Keratinocyte (primary cell): ENCODE measurements around the gene PRR36. TPM values are rescaled to one million over a fixed set of nuclear protein-coding genes. Genes with fewer than 3 reads are reported as not detected.

Experiments used
- DNase-seq: peaks from one replicate; pipeline ENCODE4 v3.0.0-alpha.2; 2011; ENCODE audit warnings: low read depth, missing footprints, low spot score
- FAIRE-seq: peaks from 2 replicates; lab custom pipeline; 2011; peaks lifted over from hg19 to GRCh38; lab: Jason Lieb, UNC
- H2AFZ ChIP-seq: 2 replicates; pipeline ENCODE4 v1.6.0; 2012; ENCODE audit warnings: low read length, control low read depth, inconsistent platforms; ENCODE audit not compliant: control insufficient read depth
- H3K27ac ChIP-seq: 2 replicates; pipeline ENCODE4 v1.5.1; 2011; ENCODE audit warnings: low read length; ENCODE audit not compliant: control insufficient read depth, insufficient read depth
- H3K27me3 ChIP-seq: 3 replicates; pipeline ENCODE4 v1.6.0; 2011; ENCODE audit warnings: low read length; ENCODE audit not compliant: control insufficient read depth, insufficient read depth; ENCODE audit errors: extremely low read depth
- H3K36me3 ChIP-seq, 2 experiments: 2 replicates in 1 of 2; 3 replicates in 1 of 2; pipeline ENCODE4 v1.5.1; 2011; ENCODE audit warnings: low read length in 2 of 2, mild to moderate bottlenecking in 1 of 2; ENCODE audit not compliant: control insufficient read depth in 2 of 2, insufficient read depth in 2 of 2; ENCODE audit errors: extremely low read depth in 1 of 2
- H3K4me1 ChIP-seq: 3 replicates; pipeline ENCODE4 v1.5.1; 2011; ENCODE audit warnings: low read length; ENCODE audit not compliant: control insufficient read depth, insufficient read depth; ENCODE audit errors: extremely low read depth
- H3K4me2 ChIP-seq: 3 replicates; pipeline ENCODE4 v1.6.0; 2011; ENCODE audit warnings: low read depth, low read length; ENCODE audit not compliant: control insufficient read depth, insufficient read depth; ENCODE audit errors: extremely low read depth
- H3K4me3 ChIP-seq, 3 experiments: fragments of 200-600 bp in 1 of 3; sonication (generic) in 1 of 3; 2 replicates in 2 of 3; 3 replicates in 1 of 3; pipeline ENCODE4 v1.5.1; 2011 to 2016; ENCODE audit warnings: low read length in 3 of 3, mild to moderate bottlenecking in 3 of 3, control low read depth in 2 of 3, inconsistent platforms in 1 of 3, low read depth in 1 of 3, mixed read lengths in 1 of 3, mixed run types in 1 of 3, moderate library complexity in 1 of 3; ENCODE audit not compliant: control insufficient read depth in 2 of 3, insufficient read depth in 2 of 3; ENCODE audit errors: extremely low read depth in 1 of 3
- H3K79me2 ChIP-seq: 2 replicates; pipeline ENCODE4 v1.6.0; 2012; ENCODE audit warnings: low read length; ENCODE audit not compliant: control insufficient read depth, insufficient read depth
- H3K9ac ChIP-seq: 3 replicates; pipeline ENCODE4 v1.6.0; 2011; ENCODE audit warnings: low read length; ENCODE audit not compliant: control insufficient read depth, insufficient read depth; ENCODE audit errors: extremely low read depth
- H3K9me1 ChIP-seq: 3 replicates; pipeline ENCODE4 v1.6.0; 2011; ENCODE audit warnings: low read length; ENCODE audit not compliant: control insufficient read depth, insufficient read depth; ENCODE audit errors: extremely low read depth
- H3K9me3 ChIP-seq: 2 replicates; pipeline ENCODE4 v1.5.1; 2012; ENCODE audit warnings: low read depth, low read length; ENCODE audit not compliant: control insufficient read depth
- H4K20me1 ChIP-seq: 3 replicates; pipeline ENCODE4 v1.6.0; 2011; ENCODE audit warnings: low read length; ENCODE audit not compliant: control insufficient read depth, insufficient read depth; ENCODE audit errors: extremely low read depth
- CTCF ChIP-seq, 3 experiments: IDR thresholded peaks in 1 of 3; conservative IDR thresholded peaks in 1 of 3; optimal IDR thresholded peaks in 1 of 3; 2 replicates in 2 of 3; 3 replicates in 1 of 3; pipeline versions ENCODE3 to v1.5.1; 2011; ENCODE audit warnings: low read length in 3 of 3, mild to moderate bottlenecking in 3 of 3, moderate library complexity in 2 of 3, control low read depth in 1 of 3, inconsistent platforms in 1 of 3; ENCODE audit not compliant: insufficient read depth in 2 of 3; ENCODE audit errors: extremely low read depth in 1 of 3
- EZH2 ChIP-seq: IDR thresholded peaks from one replicate; pipeline ENCODE4 v1.6.1; 2012; ENCODE audit warnings: inconsistent platforms, mild to moderate bottlenecking, low read length, moderate library complexity
- dilution Hi-C: fragments of 300-500 bp; cut with MboI; formaldehyde crosslinking; loops from one replicate; pipeline ENCODE4 v1.7.0; 2020; ENCODE audit warnings: low sequenced_read_pairs; ENCODE audit not compliant: extremely low pct_ligation_motif_present
- polyA plus RNA-seq, 5 experiments: library from polyadenylated mRNA; depleted of rRNA in 3 of 5; stranded (reverse) in 3 of 5; stranded (forward) in 1 of 5; unstranded in 1 of 5; fragments of >200 nt; gene quantifications; 1 replicate in 1 of 5; 2 replicates in 3 of 5; 3 replicates in 1 of 5; pipeline versions ENCODE4 v1.2.1 to v1.2.3, GENCODE V29; 2011 to 2012; ENCODE audit warnings: missing spikeins in 2 of 5, low read depth in 1 of 5, low replicate concordance in 1 of 5

PRR36 gene
- polyA plus RNA-seq, 1 donor (not counting 4 experiments of a cell fraction or from before 2014, with no cell fraction given) = not detected

GRCh38 chr19:7863157-7863970 is 10.8 kb downstream of the PRR36 start:
- DNase-seq (no peak), FAIRE-seq (no peak)
- Histone ChIP-seq H3K36me3 (peaks cover 0 to 8% of the 10 kb centered on the region in 2 experiments), H3K27ac (no peak overlapping the region), H3K9ac (no peak overlapping the region), H2AFZ (no peak overlapping the region), H3K4me3 (no peak overlapping the region), H3K4me1 (peaks cover 12% of the 10 kb centered on the region), H4K20me1 (no peaks in the 10 kb centered on the region), H3K9me1 (no peaks in the 10 kb centered on the region), H3K4me2 (no peak overlapping the region), H3K27me3 (no peaks in the 10 kb centered on the region), H3K9me3 (no peaks in the 10 kb centered on the region), H3K79me2 (no peaks in the 10 kb centered on the region)
- no peak for TF ChIP-seq CTCF (optimal IDR thresholded peaks at IDR 0.05 in 1 of 3, IDR thresholded peaks at IDR 0.05 in 1 of 3, conservative IDR thresholded peaks at IDR 0.05 in 1 of 3; ENCODE audit: extremely low read depth in 1 of 3, insufficient read depth in 2 of 3, low read length in 3 of 3)
- no peak for TF ChIP-seq EZH2
- dilution Hi-C loops = no loop called here

- no peaks in the 10 kb centered on the region for H3K79me2 ChIP-seq
- no peak for FAIRE-seq
- dilution Hi-C loops = no loop called here
- peaks cover 11% of the 10 kb centered on the region for H3K4me1 ChIP-seq
- no peaks in the 10 kb centered on the region for H3K9me1 ChIP-seq
- H4K20me1 ChIP-seq = no peaks in the 10 kb centered on the region
- H3K9me3 ChIP-seq = no peaks in the 10 kb centered on the region
- no peaks in the 10 kb centered on the region for H3K27me3 ChIP-seq
- peak overlapping the region; percentile 60 for H3K4me2 ChIP-seq
- no peak for DNase-seq
- H3K36me3 ChIP-seq = peaks cover 0 to 8% of the 10 kb centered on the region in 2 experiments
- H3K9ac ChIP-seq = no peak overlapping the region
- TF ChIP-seq CTCF (optimal IDR thresholded peaks at IDR 0.05 in 1 of 3, IDR thresholded peaks at IDR 0.05 in 1 of 3, conservative IDR thresholded peaks at IDR 0.05 in 1 of 3; ENCODE audit: extremely low read depth in 1 of 3, insufficient read depth in 2 of 3, low read length in 3 of 3) (no peak), EZH2 (no peak)
- H3K27ac ChIP-seq = no peak overlapping the region
- no peak overlapping the region for H3K4me3 ChIP-seq
- no peak overlapping the region for H2AFZ ChIP-seq
These were observed 11.7 kb downstream of the PRR36 start for GRCh38 chr19:7862413-7862951.
